ENCODE results near the gene NELL1.

DNA sequence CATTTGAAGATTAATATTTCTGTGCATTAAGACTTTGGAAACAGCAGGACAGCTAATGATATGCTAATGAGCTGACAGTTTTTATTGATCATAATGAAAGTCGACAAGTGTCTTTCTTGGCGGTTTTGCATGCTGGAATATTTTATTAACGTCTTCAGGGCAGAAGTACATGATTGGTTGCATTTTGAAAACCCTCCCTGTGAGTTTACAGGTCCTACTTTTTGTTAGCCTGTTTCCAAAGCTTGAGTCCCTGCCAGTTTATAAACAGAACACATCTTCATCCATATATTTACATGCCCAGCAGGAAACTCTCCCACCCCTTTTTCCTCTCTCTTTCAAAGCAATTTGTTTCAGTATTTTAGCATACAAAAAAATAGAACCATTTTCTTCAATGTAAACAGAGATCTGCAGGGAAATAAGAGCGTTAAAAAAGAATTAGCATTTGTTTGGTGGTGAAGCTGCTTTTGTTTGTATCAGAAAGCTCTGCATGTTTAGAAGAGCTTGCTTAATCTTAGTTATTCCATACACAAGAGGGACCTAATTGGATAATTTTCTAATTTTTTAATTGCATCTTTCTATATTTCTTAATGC, 243.6 kb downstream of the NELL1 start:
- TF ChIP-seq, protein P1, sequence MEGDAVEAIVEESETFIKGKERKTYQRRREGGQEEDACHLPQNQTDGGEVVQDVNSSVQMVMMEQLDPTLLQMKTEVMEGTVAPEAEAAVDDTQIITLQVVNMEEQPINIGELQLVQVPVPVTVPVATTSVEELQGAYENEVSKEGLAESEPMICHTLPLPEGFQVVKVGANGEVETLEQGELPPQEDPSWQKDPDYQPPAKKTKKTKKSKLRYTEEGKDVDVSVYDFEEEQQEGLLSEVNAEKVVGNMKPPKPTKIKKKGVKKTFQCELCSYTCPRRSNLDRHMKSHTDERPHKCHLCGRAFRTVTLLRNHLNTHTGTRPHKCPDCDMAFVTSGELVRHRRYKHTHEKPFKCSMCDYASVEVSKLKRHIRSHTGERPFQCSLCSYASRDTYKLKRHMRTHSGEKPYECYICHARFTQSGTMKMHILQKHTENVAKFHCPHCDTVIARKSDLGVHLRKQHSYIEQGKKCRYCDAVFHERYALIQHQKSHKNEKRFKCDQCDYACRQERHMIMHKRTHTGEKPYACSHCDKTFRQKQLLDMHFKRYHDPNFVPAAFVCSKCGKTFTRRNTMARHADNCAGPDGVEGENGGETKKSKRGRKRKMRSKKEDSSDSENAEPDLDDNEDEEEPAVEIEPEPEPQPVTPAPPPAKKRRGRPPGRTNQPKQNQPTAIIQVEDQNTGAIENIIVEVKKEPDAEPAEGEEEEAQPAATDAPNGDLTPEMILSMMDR (IDR thresholded peaks at IDR 0.05): no peak
- TF ChIP-seq POLR2AphosphoS5 (IDR thresholded peaks at IDR 0.05; ENCODE audit: low read depth, low read length) (no peak), SIN3A (IDR thresholded peaks at IDR 0.05; ENCODE audit: borderline replicate concordance, insufficient read depth, low read depth, low read length) (no peak), TCF7L2 (IDR thresholded peaks at IDR 0.05; ENCODE audit: low read depth, low read length) (no peak)
- TF ChIP-seq, protein P2, sequence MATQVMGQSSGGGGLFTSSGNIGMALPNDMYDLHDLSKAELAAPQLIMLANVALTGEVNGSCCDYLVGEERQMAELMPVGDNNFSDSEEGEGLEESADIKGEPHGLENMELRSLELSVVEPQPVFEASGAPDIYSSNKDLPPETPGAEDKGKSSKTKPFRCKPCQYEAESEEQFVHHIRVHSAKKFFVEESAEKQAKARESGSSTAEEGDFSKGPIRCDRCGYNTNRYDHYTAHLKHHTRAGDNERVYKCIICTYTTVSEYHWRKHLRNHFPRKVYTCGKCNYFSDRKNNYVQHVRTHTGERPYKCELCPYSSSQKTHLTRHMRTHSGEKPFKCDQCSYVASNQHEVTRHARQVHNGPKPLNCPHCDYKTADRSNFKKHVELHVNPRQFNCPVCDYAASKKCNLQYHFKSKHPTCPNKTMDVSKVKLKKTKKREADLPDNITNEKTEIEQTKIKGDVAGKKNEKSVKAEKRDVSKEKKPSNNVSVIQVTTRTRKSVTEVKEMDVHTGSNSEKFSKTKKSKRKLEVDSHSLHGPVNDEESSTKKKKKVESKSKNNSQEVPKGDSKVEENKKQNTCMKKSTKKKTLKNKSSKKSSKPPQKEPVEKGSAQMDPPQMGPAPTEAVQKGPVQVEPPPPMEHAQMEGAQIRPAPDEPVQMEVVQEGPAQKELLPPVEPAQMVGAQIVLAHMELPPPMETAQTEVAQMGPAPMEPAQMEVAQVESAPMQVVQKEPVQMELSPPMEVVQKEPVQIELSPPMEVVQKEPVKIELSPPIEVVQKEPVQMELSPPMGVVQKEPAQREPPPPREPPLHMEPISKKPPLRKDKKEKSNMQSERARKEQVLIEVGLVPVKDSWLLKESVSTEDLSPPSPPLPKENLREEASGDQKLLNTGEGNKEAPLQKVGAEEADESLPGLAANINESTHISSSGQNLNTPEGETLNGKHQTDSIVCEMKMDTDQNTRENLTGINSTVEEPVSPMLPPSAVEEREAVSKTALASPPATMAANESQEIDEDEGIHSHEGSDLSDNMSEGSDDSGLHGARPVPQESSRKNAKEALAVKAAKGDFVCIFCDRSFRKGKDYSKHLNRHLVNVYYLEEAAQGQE (IDR thresholded peaks at IDR 0.05; ENCODE audit: insufficient read depth in 1 of 2, low read depth in 2 of 2, low read length in 1 of 2): no peak
